DOHH2 (cell line): ENCODE data around the gene MCAT.

Experiments used
- EZH2phosphoT487 ChIP-seq: fragments of 200-600 bp; sonication (generic); IDR thresholded peaks from 2 replicates; pipeline ENCODE4 v1.6.1; 2017; ENCODE audit warnings: borderline replicate concordance, mild to moderate bottlenecking, antibody characterized with exemption, low read length, moderate library complexity, mixed read lengths
- TF ChIP-seq, protein P1 (sequence below): fragments of 200-600 bp; sonication (generic); IDR thresholded peaks from one replicate; pipeline ENCODE4 v1.5.1; 2014; ENCODE audit warnings: antibody characterized with exemption, mild to moderate bottlenecking, low read depth, low read length; ENCODE audit not compliant: poor library complexity, severe bottlenecking

GRCh38 chr22:43151251-43152002 lies 8.2 kb upstream of the MCAT start, which contains the start of gene TSPO:
- TF ChIP-seq, protein P1, sequence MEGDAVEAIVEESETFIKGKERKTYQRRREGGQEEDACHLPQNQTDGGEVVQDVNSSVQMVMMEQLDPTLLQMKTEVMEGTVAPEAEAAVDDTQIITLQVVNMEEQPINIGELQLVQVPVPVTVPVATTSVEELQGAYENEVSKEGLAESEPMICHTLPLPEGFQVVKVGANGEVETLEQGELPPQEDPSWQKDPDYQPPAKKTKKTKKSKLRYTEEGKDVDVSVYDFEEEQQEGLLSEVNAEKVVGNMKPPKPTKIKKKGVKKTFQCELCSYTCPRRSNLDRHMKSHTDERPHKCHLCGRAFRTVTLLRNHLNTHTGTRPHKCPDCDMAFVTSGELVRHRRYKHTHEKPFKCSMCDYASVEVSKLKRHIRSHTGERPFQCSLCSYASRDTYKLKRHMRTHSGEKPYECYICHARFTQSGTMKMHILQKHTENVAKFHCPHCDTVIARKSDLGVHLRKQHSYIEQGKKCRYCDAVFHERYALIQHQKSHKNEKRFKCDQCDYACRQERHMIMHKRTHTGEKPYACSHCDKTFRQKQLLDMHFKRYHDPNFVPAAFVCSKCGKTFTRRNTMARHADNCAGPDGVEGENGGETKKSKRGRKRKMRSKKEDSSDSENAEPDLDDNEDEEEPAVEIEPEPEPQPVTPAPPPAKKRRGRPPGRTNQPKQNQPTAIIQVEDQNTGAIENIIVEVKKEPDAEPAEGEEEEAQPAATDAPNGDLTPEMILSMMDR, result no peak
- TF ChIP-seq EZH2phosphoT487, result no peak
